Neuronal stem cell (in vitro differentiated cells): ENCODE measurements around the gene SH3GL1.

ENCODE experiments used
- DNase-seq: peaks from one replicate; pipeline ENCODE4 v3.0.0-alpha.2; 2013; ENCODE audit warnings: low spot score
- H2AFZ ChIP-seq: one replicate; pipeline ENCODE4 v1.6.1; 2013; ENCODE audit warnings: mild to moderate bottlenecking, low read length, inconsistent platforms
- H2AK5ac ChIP-seq: 2 replicates; pipeline ENCODE4 v1.6.1; 2013; ENCODE audit warnings: low read depth, mild to moderate bottlenecking, inconsistent platforms, low read length, moderate library complexity, mixed read lengths
- H2BK120ac ChIP-seq: 2 replicates; pipeline ENCODE4 v1.6.1; 2013; ENCODE audit warnings: low read depth, mild to moderate bottlenecking, inconsistent platforms, low read length, moderate library complexity, mixed read lengths
- H2BK12ac ChIP-seq: one replicate; pipeline ENCODE4 v1.6.1; 2013; ENCODE audit warnings: low read length, inconsistent platforms
- H2BK15ac ChIP-seq: 2 replicates; pipeline ENCODE4 v1.6.1; 2013; ENCODE audit warnings: mild to moderate bottlenecking, low read length, inconsistent platforms, mixed read lengths
- H2BK5ac ChIP-seq: one replicate; pipeline ENCODE4 v1.6.1; 2013; ENCODE audit warnings: inconsistent platforms, mild to moderate bottlenecking, low read length, moderate library complexity
- H3K14ac ChIP-seq: one replicate; pipeline ENCODE4 v1.6.1; 2013; ENCODE audit warnings: low read length, inconsistent platforms
- H3K18ac ChIP-seq: 2 replicates; pipeline ENCODE4 v1.6.1; 2013; ENCODE audit warnings: low read length, inconsistent platforms
- H3K23ac ChIP-seq: 2 replicates; pipeline ENCODE4 v1.6.1; 2013; ENCODE audit warnings: low read depth, mild to moderate bottlenecking, mixed read lengths, low read length, inconsistent platforms; ENCODE audit not compliant: poor library complexity
- H3K27ac ChIP-seq: replicated peaks from 3 replicates; pipeline ENCODE4 v1.5.1; 2013; ENCODE audit warnings: low read length, inconsistent platforms
- H3K27me3 ChIP-seq, 3 experiments: 2 replicates each; pipeline ENCODE4 v1.6.1; 2013; ENCODE audit warnings: low read length in 3 of 3, mild to moderate bottlenecking in 2 of 3, inconsistent platforms in 1 of 3, low read depth in 1 of 3, mixed read lengths in 1 of 3, moderate library complexity in 1 of 3; ENCODE audit not compliant: control insufficient read depth in 3 of 3, insufficient read depth in 3 of 3
- H3K36me3 ChIP-seq, 2 donors: replicated peaks in 1 of 2; 2 replicates each; pipeline ENCODE4 v1.6.1; 2013; ENCODE audit warnings: low read length in 2 of 2; ENCODE audit not compliant: control insufficient read depth in 2 of 2, insufficient read depth in 2 of 2
- H3K4ac ChIP-seq: 2 replicates; pipeline ENCODE4 v1.6.1; 2013; ENCODE audit warnings: inconsistent platforms, mild to moderate bottlenecking, low read length, moderate library complexity
- H3K4me1 ChIP-seq, 2 donors: 1 replicate in 1 of 2; 2 replicates in 1 of 2; pipeline ENCODE4 v1.6.1; 2013; ENCODE audit warnings: low read length in 2 of 2, low read depth in 1 of 2; ENCODE audit not compliant: control insufficient read depth in 2 of 2, insufficient read depth in 1 of 2
- H3K4me2 ChIP-seq: one replicate; pipeline ENCODE4 v1.6.1; 2013; ENCODE audit warnings: mild to moderate bottlenecking, low read length, inconsistent platforms; ENCODE audit not compliant: insufficient read depth, poor library complexity, severe bottlenecking
- H3K4me3 ChIP-seq, 2 donors: 2 replicates each; pipeline ENCODE4 v1.5.1; 2013; ENCODE audit warnings: low read length in 2 of 2, mild to moderate bottlenecking in 2 of 2, inconsistent platforms in 1 of 2, moderate library complexity in 1 of 2
- H3K79me1 ChIP-seq: one replicate; pipeline ENCODE4 v1.6.1; 2013; ENCODE audit warnings: low read depth, mild to moderate bottlenecking, inconsistent platforms, low read length, moderate library complexity
- H3K9ac ChIP-seq: one replicate; pipeline ENCODE4 v1.6.1; 2013; ENCODE audit warnings: mild to moderate bottlenecking, low read depth, low read length, inconsistent platforms; ENCODE audit not compliant: poor library complexity
- H3K9me3 ChIP-seq, 2 donors: replicated peaks in 1 of 2; 2 replicates each; pipeline versions ENCODE3 to v1.6.1; 2013; ENCODE audit warnings: low read length in 2 of 2, mild to moderate bottlenecking in 2 of 2, inconsistent platforms in 1 of 2, low read depth in 1 of 2, mixed read lengths in 1 of 2, moderate library complexity in 1 of 2; ENCODE audit not compliant: control insufficient read depth in 2 of 2, insufficient read depth in 1 of 2
- H4K8ac ChIP-seq: one replicate; pipeline ENCODE4 v1.6.1; 2013; ENCODE audit warnings: low read depth, mild to moderate bottlenecking, inconsistent platforms, low read length, moderate library complexity
- H4K91ac ChIP-seq: one replicate; pipeline ENCODE4 v1.6.1; 2013; ENCODE audit warnings: low read length, low read depth, mild to moderate bottlenecking, inconsistent platforms; ENCODE audit not compliant: poor library complexity
- WGBS, 2 donors: extraction: QIAGEN DNeasy Blood & Tissue Kit; methylation state at CpG; one replicate each; pipeline ENCODE4 v1.1.7; 2013; ENCODE audit warnings: missing lambda C conversion rate in 2 of 2, mixed read lengths in 1 of 2; ENCODE audit not compliant: insufficient read length in 2 of 2, insufficient replicate concordance in 1 of 2; ENCODE audit errors: extremely low coverage in 2 of 2; 5-methylcytosine and 5-hydroxymethylcytosine counted together

SH3GL1 gene

DNA sequence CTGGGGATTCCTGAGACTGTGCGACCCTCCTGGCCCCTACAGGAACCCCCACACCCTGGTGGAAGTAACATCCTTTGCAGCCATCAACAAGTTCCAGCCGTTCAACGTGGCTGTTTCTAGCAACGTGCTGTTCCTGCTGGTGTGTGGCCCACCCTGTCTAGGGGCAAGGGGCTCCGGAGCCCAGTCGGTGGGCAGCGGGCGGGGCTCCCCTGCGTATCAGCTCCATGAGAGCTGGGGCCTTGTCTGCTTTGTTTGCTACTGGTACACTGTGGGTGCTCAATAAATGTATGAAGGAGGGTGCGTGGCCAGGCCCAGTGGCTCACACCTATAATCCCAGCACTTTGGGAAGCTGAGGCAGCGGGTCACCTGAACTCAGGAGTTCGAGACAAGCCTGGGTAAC is 46.1 kb downstream of the SH3GL1 start:
- no peak overlapping the region for H2BK5ac ChIP-seq
- WGBS, 2 donors = no CpG with 5 or more reads among the region's 12 CpGs
- peaks cover 0 to 1% of the 10 kb centered on the region in 2 donors for H3K4me1 ChIP-seq
- no peak overlapping the region for H2BK15ac ChIP-seq
- no peak overlapping the region for H4K91ac ChIP-seq
- H3K23ac ChIP-seq = no peak overlapping the region
- no peak overlapping the region for H4K8ac ChIP-seq
- H3K9ac ChIP-seq = no peak overlapping the region
- DNase-seq = no peak
- no peak overlapping the region for H3K4me3 ChIP-seq
- H3K18ac ChIP-seq = no peak overlapping the region
- H2BK12ac ChIP-seq = peak overlapping the region; percentile 22
- H3K27me3 ChIP-seq = no peaks in the 10 kb centered on the region
- H3K4me2 ChIP-seq = no peak overlapping the region
- H3K9me3 ChIP-seq = no peaks in the 10 kb centered on the region
- H3K14ac ChIP-seq = no peak overlapping the region
- H2AK5ac ChIP-seq = no peak overlapping the region
- H3K4ac ChIP-seq = no peak overlapping the region
- no peak overlapping the region for H3K27ac ChIP-seq
- H2AFZ ChIP-seq = no peak overlapping the region
- H3K36me3 ChIP-seq = peaks cover 25 to 82% of the 10 kb centered on the region in 2 donors
- peaks cover 5% of the 10 kb centered on the region for H3K79me1 ChIP-seq
- H2BK120ac ChIP-seq = no peak overlapping the region

- no peak overlapping the region for H2BK120ac ChIP-seq
- H3K23ac ChIP-seq = no peak overlapping the region
- WGBS, 2 donors = no CpG with 5 or more reads among the region's 9 CpGs
- H3K4me2 ChIP-seq = no peak overlapping the region
- H3K9ac ChIP-seq = peak overlapping the region; percentile 60
- peaks cover 22 to 80% of the 10 kb centered on the region in 2 donors for H3K36me3 ChIP-seq
- no peak overlapping the region for H3K27ac ChIP-seq
- peaks cover 0 to 1% of the 10 kb centered on the region in 2 donors for H3K4me1 ChIP-seq
- peak overlapping the region; percentile 55 for H2BK15ac ChIP-seq
- no peak overlapping the region for H3K14ac ChIP-seq
- H2AK5ac ChIP-seq = peak overlapping the region; percentile 86
- no peak overlapping the region for H3K4ac ChIP-seq
- peaks cover 5% of the 10 kb centered on the region for H3K79me1 ChIP-seq
- no peak overlapping the region for H3K4me3 ChIP-seq
- no peak overlapping the region for H4K8ac ChIP-seq
- H2BK12ac ChIP-seq = no peak overlapping the region
- H2BK5ac ChIP-seq = no peak overlapping the region
- peak overlapping the region; percentile 27 for H3K18ac ChIP-seq
- H3K9me3 ChIP-seq = no peaks in the 10 kb centered on the region
- H4K91ac ChIP-seq = no peak overlapping the region
- H2AFZ ChIP-seq = no peak overlapping the region
- no peaks in the 10 kb centered on the region for H3K27me3 ChIP-seq
- peak; percentile 72 for DNase-seq
Observed at GRCh38 chr19:4352701-4353121, 47.6 kb downstream of the SH3GL1 start.

- DNase-seq = no peak
- WGBS, 2 donors = no CpG with 5 or more reads among the region's 9 CpGs
- H3K18ac ChIP-seq = no peak overlapping the region
- peaks cover 0 to 1% of the 10 kb centered on the region in 2 donors for H3K4me1 ChIP-seq
- H4K91ac ChIP-seq = no peak overlapping the region
- no peak overlapping the region for H3K4ac ChIP-seq
- no peaks in the 10 kb centered on the region for H3K27me3 ChIP-seq
- H3K9me3 ChIP-seq = no peaks in the 10 kb centered on the region
- H3K14ac ChIP-seq = no peak overlapping the region
- H2AFZ ChIP-seq = no peak overlapping the region
- H3K27ac ChIP-seq = no peak overlapping the region
- H2BK120ac ChIP-seq = no peak overlapping the region
- H2BK15ac ChIP-seq = no peak overlapping the region
- peak overlapping the region; percentile 46 for H2BK12ac ChIP-seq
- H2BK5ac ChIP-seq = no peak overlapping the region
- no peak overlapping the region for H3K4me2 ChIP-seq
- H3K4me3 ChIP-seq = no peak overlapping the region
- peaks cover 3% of the 10 kb centered on the region for H3K79me1 ChIP-seq
- H3K9ac ChIP-seq = no peak overlapping the region
- no peak overlapping the region for H2AK5ac ChIP-seq
- H3K36me3 ChIP-seq = peaks cover 24 to 77% of the 10 kb centered on the region in 2 donors
- H3K23ac ChIP-seq = peak overlapping the region; percentile 17
- H4K8ac ChIP-seq = no peak overlapping the region
Observed at GRCh38 chr19:4350726-4351125, 49.6 kb downstream of the SH3GL1 start.

GRCh38 chr19:4350111-4350510 is 50.2 kb downstream of the SH3GL1 start:
- H2BK12ac ChIP-seq = no peak overlapping the region
- no peak overlapping the region for H2BK120ac ChIP-seq
- WGBS, 2 donors = no CpG with 5 or more reads among the region's 8 CpGs
- H3K4me2 ChIP-seq = no peak overlapping the region
- no peak overlapping the region for H2AK5ac ChIP-seq
- no peak overlapping the region for H3K27ac ChIP-seq
- H3K4me3 ChIP-seq = peak overlapping the region in 1 of 2 donors; percentile 5
- no peak overlapping the region for H3K14ac ChIP-seq
- no peak overlapping the region for H2BK5ac ChIP-seq
- peaks cover 28 to 80% of the 10 kb centered on the region in 2 donors for H3K36me3 ChIP-seq
- DNase-seq = no peak
- no peak overlapping the region for H4K8ac ChIP-seq
- no peak overlapping the region for H2BK15ac ChIP-seq
- H3K18ac ChIP-seq = no peak overlapping the region
- peaks cover 0 to 1% of the 10 kb centered on the region in 2 donors for H3K4me1 ChIP-seq
- no peak overlapping the region for H2AFZ ChIP-seq
- no peak overlapping the region for H4K91ac ChIP-seq
- H3K23ac ChIP-seq = no peak overlapping the region
- H3K27me3 ChIP-seq = no peaks in the 10 kb centered on the region
- no peaks in the 10 kb centered on the region for H3K9me3 ChIP-seq
- H3K79me1 ChIP-seq = peaks cover 3% of the 10 kb centered on the region
- no peak overlapping the region for H3K9ac ChIP-seq
- no peak overlapping the region for H3K4ac ChIP-seq
